H9 (cell line): ENCODE data around the gene NEK4. TPM values are rescaled to one million over a fixed set of nuclear protein-coding genes. Genes with fewer than 3 reads are reported as not detected.

ENCODE experiments used
- DNase-seq: peaks from one replicate; pipeline ENCODE4 v3.0.0-alpha.2; 2017
- H2AFZ ChIP-seq: one replicate; pipeline ENCODE4 v1.6.1; 2013; ENCODE audit warnings: mild to moderate bottlenecking, low read length, control low read depth, moderate library complexity
- H2AK5ac ChIP-seq: 2 replicates; pipeline ENCODE4 v1.6.1; 2013; ENCODE audit warnings: low read length, control low read depth, mixed read lengths; ENCODE audit not compliant: insufficient read length
- H2BK120ac ChIP-seq: one replicate; pipeline ENCODE4 v1.6.1; 2013; ENCODE audit warnings: low read depth, mild to moderate bottlenecking, low read length, control low read depth, inconsistent platforms; ENCODE audit not compliant: poor library complexity, severe bottlenecking
- H2BK12ac ChIP-seq: 2 replicates; pipeline ENCODE4 v1.6.1; 2013; ENCODE audit warnings: low read length, control low read depth, mixed read lengths, low read depth; ENCODE audit not compliant: insufficient read length
- H2BK15ac ChIP-seq: 2 replicates; pipeline ENCODE4 v1.6.1; 2013; ENCODE audit warnings: low read depth, low read length, control low read depth
- H2BK20ac ChIP-seq: one replicate; pipeline ENCODE4 v1.6.1; 2013; ENCODE audit warnings: low read depth, mild to moderate bottlenecking, low read length, control low read depth, inconsistent platforms; ENCODE audit not compliant: poor library complexity, severe bottlenecking
- H2BK5ac ChIP-seq: 2 replicates; pipeline ENCODE4 v1.6.1; 2013; ENCODE audit warnings: low read length, control low read depth, mixed read lengths; ENCODE audit not compliant: insufficient read length
- H3K14ac ChIP-seq: 2 replicates; pipeline ENCODE4 v1.6.1; 2013; ENCODE audit warnings: low read length, control low read depth; ENCODE audit not compliant: insufficient read depth
- H3K18ac ChIP-seq: 2 replicates; pipeline ENCODE4 v1.6.1; 2013; ENCODE audit warnings: low read depth, mild to moderate bottlenecking, mixed read lengths, low read length, control low read depth; ENCODE audit not compliant: insufficient read length
- H3K23ac ChIP-seq: 2 replicates; pipeline ENCODE4 v1.6.1; 2013; ENCODE audit warnings: low read length, control low read depth, mixed read lengths, low read depth; ENCODE audit not compliant: insufficient read length
- H3K23me2 ChIP-seq: 2 replicates; pipeline ENCODE4 v1.6.1; 2013; ENCODE audit warnings: low read depth, mild to moderate bottlenecking, mixed read lengths, low read length, control low read depth; ENCODE audit not compliant: insufficient read length, poor library complexity, severe bottlenecking
- H3K27ac ChIP-seq: 2 replicates; pipeline ENCODE4 v1.5.1; 2013; ENCODE audit warnings: low read length, control low read depth, mixed read lengths, low read depth; ENCODE audit not compliant: insufficient read length
- H3K27me3 ChIP-seq: 2 replicates; pipeline ENCODE4 v1.6.1; 2013; ENCODE audit warnings: low read length, control low read depth, inconsistent platforms; ENCODE audit not compliant: insufficient read depth
- H3K4ac ChIP-seq: 2 replicates; pipeline ENCODE4 v1.6.1; 2013; ENCODE audit warnings: low read depth, mild to moderate bottlenecking, control low read depth, inconsistent platforms, low read length, moderate library complexity
- H3K4me1 ChIP-seq: 2 replicates; pipeline ENCODE4 v1.6.1; 2013; ENCODE audit warnings: low read length, control low read depth, inconsistent platforms; ENCODE audit not compliant: insufficient read depth
- H3K4me2 ChIP-seq: 2 replicates; pipeline ENCODE4 v1.6.1; 2013; ENCODE audit warnings: low read length, control low read depth, mixed read lengths; ENCODE audit not compliant: insufficient read length, insufficient read depth
- H3K56ac ChIP-seq: 2 replicates; pipeline ENCODE4 v1.6.1; 2013; ENCODE audit warnings: low read depth, mild to moderate bottlenecking, mixed read lengths, low read length, control low read depth; ENCODE audit not compliant: insufficient read length
- H3K79me1 ChIP-seq: 2 replicates; pipeline ENCODE4 v1.6.1; 2013; ENCODE audit warnings: low read depth, mild to moderate bottlenecking, moderate library complexity, low read length, control low read depth, inconsistent platforms; ENCODE audit not compliant: insufficient read depth, poor library complexity, severe bottlenecking
- H3K79me2 ChIP-seq: 2 replicates; pipeline ENCODE4 v1.6.1; 2013; ENCODE audit warnings: low read length, control low read depth, inconsistent platforms; ENCODE audit not compliant: insufficient read depth
- H3K9ac ChIP-seq: 2 replicates; pipeline ENCODE4 v1.6.1; 2013; ENCODE audit warnings: low read length, control low read depth, mixed read lengths; ENCODE audit not compliant: insufficient read length; ENCODE audit errors: extremely low read depth
- H3K9me3 ChIP-seq: one replicate; pipeline ENCODE4 v1.6.1; 2013; ENCODE audit warnings: low read depth, low read length, inconsistent platforms; ENCODE audit not compliant: control insufficient read depth
- H3T11ph ChIP-seq: one replicate; pipeline ENCODE4 v1.6.1; 2013; ENCODE audit warnings: mild to moderate bottlenecking, low read length, control low read depth, inconsistent platforms
- H4K20me1 ChIP-seq: one replicate; pipeline ENCODE4 v1.6.1; 2013; ENCODE audit not compliant: control insufficient read depth, insufficient read length, insufficient read depth
- H4K5ac ChIP-seq: 2 replicates; pipeline ENCODE4 v1.6.1; 2013; ENCODE audit warnings: low read depth, mild to moderate bottlenecking, mixed read lengths, low read length, control low read depth; ENCODE audit not compliant: insufficient read length
- H4K8ac ChIP-seq: replicated peaks from 2 replicates; pipeline ENCODE4 v1.6.1; 2013; ENCODE audit warnings: low read length, control low read depth, mixed read lengths, low read depth; ENCODE audit not compliant: insufficient read length
- H4K91ac ChIP-seq: 2 replicates; pipeline ENCODE4 v1.6.1; 2013; ENCODE audit warnings: low read depth, mild to moderate bottlenecking, moderate library complexity, mixed read lengths, low read length, control low read depth; ENCODE audit not compliant: insufficient read length
- H3K27ac Mint-ChIP-seq, 3 experiments: 2 replicates in 2 of 3; 3 replicates in 1 of 3; pipeline ENCODE4 v1.8.0; 2020 to 2021; ENCODE audit warnings: mixed read lengths in 3 of 3, mild to moderate bottlenecking in 1 of 3, moderate library complexity in 1 of 3
- H3K27me3 Mint-ChIP-seq: 2 replicates; pipeline ENCODE4 v1.8.0; 2021; ENCODE audit warnings: low read depth, mild to moderate bottlenecking, moderate library complexity, mixed read lengths
- H3K36me3 Mint-ChIP-seq, 3 experiments: 2 replicates in 2 of 3; 3 replicates in 1 of 3; pipeline ENCODE4 v1.8.0; 2020 to 2021; ENCODE audit warnings: low read depth in 3 of 3, mixed read lengths in 3 of 3; ENCODE audit not compliant: insufficient read depth in 1 of 3
- H3K4me1 Mint-ChIP-seq, 2 experiments: 2 replicates each; pipeline ENCODE4 v1.8.0; 2020; ENCODE audit warnings: mixed read lengths in 2 of 2
- H3K4me3 Mint-ChIP-seq, 2 experiments: 2 replicates in 1 of 2; 3 replicates in 1 of 2; pipeline ENCODE4 v1.8.0; 2020 to 2021; ENCODE audit warnings: mild to moderate bottlenecking in 2 of 2, mixed read lengths in 2 of 2, moderate library complexity in 1 of 2
- H3K9me3 Mint-ChIP-seq, 2 experiments: 2 replicates in 1 of 2; 3 replicates in 1 of 2; pipeline ENCODE4 v1.8.0; 2020; ENCODE audit warnings: mild to moderate bottlenecking in 2 of 2, mixed read lengths in 2 of 2, moderate library complexity in 1 of 2
- WGBS: extraction: QIAGEN DNeasy Blood & Tissue Kit; methylation state at CpG from one replicate; pipeline ENCODE4 v1.1.7; 2013; ENCODE audit warnings: missing lambda C conversion rate, low lambda C conversion rate, mixed read lengths; ENCODE audit not compliant: insufficient read length; ENCODE audit errors: extremely low coverage; 5-methylcytosine and 5-hydroxymethylcytosine counted together
- total RNA-seq: library from RNA; stranded (reverse); gene quantifications from 2 replicates; pipeline ENCODE4 v1.2.1, GENCODE V29; 2021
- TF ChIP-seq, protein P1 (sequence below): fragments of 200-600 bp; sonication (generic); conservative IDR thresholded peaks from 3 replicates; pipeline ENCODE4 v1.8.0; 2021; ENCODE audit warnings: antibody characterized with exemption, mild to moderate bottlenecking

NEK4 gene
- total RNA-seq, 1 experiment from 2014 or later = 36.0 TPM

DNA sequence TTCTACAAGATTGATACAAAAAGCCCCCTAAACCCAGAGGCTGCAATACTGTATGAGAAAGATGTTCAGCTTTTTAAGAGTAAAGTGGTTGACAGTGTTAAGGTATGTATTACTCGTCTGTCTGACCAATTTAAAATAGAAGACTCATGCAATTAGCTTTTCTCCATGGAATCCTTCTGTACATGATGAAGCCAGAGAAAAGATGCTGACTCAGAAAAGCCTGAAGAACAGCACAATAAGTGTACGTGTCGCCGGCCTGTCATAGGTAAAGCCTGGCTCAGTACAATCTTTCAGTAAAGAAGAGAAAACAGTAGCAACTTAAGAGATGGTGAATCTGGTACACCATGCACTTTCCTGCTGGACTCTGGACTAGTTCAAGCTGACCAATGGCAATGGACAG is 16.4 kb downstream of the NEK4 start:
- no peak overlapping the region for H3K4me3 Mint-ChIP-seq
- no peaks in the 10 kb centered on the region for H3K27me3 Mint-ChIP-seq
- no peaks in the 10 kb centered on the region for H3K27me3 ChIP-seq
- no CpG with 5 or more reads among the region's 4 CpGs for WGBS
- no peak overlapping the region for H4K8ac ChIP-seq
- no peaks in the 10 kb centered on the region for H3K4me1 Mint-ChIP-seq
- no peak overlapping the region for H3K27ac Mint-ChIP-seq
- H3K79me1 ChIP-seq = no peaks in the 10 kb centered on the region
- no peak overlapping the region for H3K27ac ChIP-seq
- no peak overlapping the region for H2BK20ac ChIP-seq
- no peak overlapping the region for H3K4ac ChIP-seq
- no peak overlapping the region for H3K56ac ChIP-seq
- no peaks in the 10 kb centered on the region for H4K20me1 ChIP-seq
- no peak overlapping the region for H3K9ac ChIP-seq
- H3K23ac ChIP-seq = no peak overlapping the region
- H2AFZ ChIP-seq = no peak overlapping the region
- H3K4me2 ChIP-seq = no peak overlapping the region
- no peak overlapping the region for H4K5ac ChIP-seq
- H3K23me2 ChIP-seq = no peaks in the 10 kb centered on the region
- H2BK12ac ChIP-seq = no peak overlapping the region
- H3K4me1 ChIP-seq = no peaks in the 10 kb centered on the region
- TF ChIP-seq, protein P1, sequence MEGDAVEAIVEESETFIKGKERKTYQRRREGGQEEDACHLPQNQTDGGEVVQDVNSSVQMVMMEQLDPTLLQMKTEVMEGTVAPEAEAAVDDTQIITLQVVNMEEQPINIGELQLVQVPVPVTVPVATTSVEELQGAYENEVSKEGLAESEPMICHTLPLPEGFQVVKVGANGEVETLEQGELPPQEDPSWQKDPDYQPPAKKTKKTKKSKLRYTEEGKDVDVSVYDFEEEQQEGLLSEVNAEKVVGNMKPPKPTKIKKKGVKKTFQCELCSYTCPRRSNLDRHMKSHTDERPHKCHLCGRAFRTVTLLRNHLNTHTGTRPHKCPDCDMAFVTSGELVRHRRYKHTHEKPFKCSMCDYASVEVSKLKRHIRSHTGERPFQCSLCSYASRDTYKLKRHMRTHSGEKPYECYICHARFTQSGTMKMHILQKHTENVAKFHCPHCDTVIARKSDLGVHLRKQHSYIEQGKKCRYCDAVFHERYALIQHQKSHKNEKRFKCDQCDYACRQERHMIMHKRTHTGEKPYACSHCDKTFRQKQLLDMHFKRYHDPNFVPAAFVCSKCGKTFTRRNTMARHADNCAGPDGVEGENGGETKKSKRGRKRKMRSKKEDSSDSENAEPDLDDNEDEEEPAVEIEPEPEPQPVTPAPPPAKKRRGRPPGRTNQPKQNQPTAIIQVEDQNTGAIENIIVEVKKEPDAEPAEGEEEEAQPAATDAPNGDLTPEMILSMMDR = no peak
- no peak overlapping the region for H3K18ac ChIP-seq
- no peak overlapping the region for H2BK5ac ChIP-seq
- H3K9me3 Mint-ChIP-seq = no peaks in the 10 kb centered on the region
- H4K91ac ChIP-seq = no peak overlapping the region
- no peak overlapping the region for H3T11ph ChIP-seq
- no peaks in the 10 kb centered on the region for H3K9me3 ChIP-seq
- H2BK120ac ChIP-seq = no peak overlapping the region
- no peaks in the 10 kb centered on the region for H3K79me2 ChIP-seq
- H2BK15ac ChIP-seq = no peak overlapping the region
- H3K36me3 Mint-ChIP-seq = peaks cover 25 to 66% (median 58%) of the 10 kb centered on the region in 3 experiments; a peak in 6 of 7 replicates
- DNase-seq = no peak
- no peak overlapping the region for H2AK5ac ChIP-seq
- no peak overlapping the region for H3K14ac ChIP-seq
